CD4-positive, alpha-beta T cell treated with Interleukin-2 at 100 ng/mL for 4 hours (primary cell): ENCODE measurements around the gene GRN.
"Not testable (repeated sequence)": the region's sequence is repeated elsewhere in the genome, so short reads cannot be mapped to it uniquely, and the experiment has no call there.

Experiments used
- DNase-seq: peaks from one replicate; pipeline ENCODE4 v3.0.0-alpha.2; 2020; ENCODE audit warnings: low spot score

Gene GRN

GRCh38 chr17:44321246-44322120 lies 23.6 kb upstream of the GRN start:
- no peak for DNase-seq

GRCh38 chr17:44322236-44322895 lies 22.7 kb upstream of the GRN start:
- no peak for DNase-seq

- DNase-seq = no peak
Measured at GRCh38 chr17:44323359-44324091, 21.6 kb upstream of the GRN start.

GRCh38 chr17:44324092-44324570 lies 21.0 kb upstream of the GRN start:
- DNase-seq = no peak

- DNase-seq = peak; percentile 95
Measured at GRCh38 chr17:44324571-44325275, 20.4 kb upstream of the GRN start, which contains the start of gene SLC25A39. Gene SLC25A39 (minus strand): TSS chr17:44324823. CDS start chr17:44323562, 1,261 bp downstream.

- peak; percentile 96 for DNase-seq
Measured at GRCh38 chr17:44326861-44327444, 18.1 kb upstream of the GRN start.

- DNase-seq = no peak
Measured at GRCh38 chr17:44327715-44328449, 17.2 kb upstream of the GRN start.

GRCh38 chr17:44329516-44329915 lies 15.6 kb upstream of the GRN start:
- not testable (repeated sequence) for DNase-seq

- not testable (repeated sequence) for DNase-seq
Measured at GRCh38 chr17:44330263-44330662, 14.8 kb upstream of the GRN start.

GRCh38 chr17:44331249-44331760 lies 13.8 kb upstream of the GRN start:
- DNase-seq = peak; percentile 87

- DNase-seq = no peak
Measured at GRCh38 chr17:44333371-44333770, 11.7 kb upstream of the GRN start.

GRCh38 chr17:44334315-44334714 lies 10.8 kb upstream of the GRN start:
- no peak for DNase-seq

GRCh38 chr17:44334727-44335126 lies 10.4 kb upstream of the GRN start:
- DNase-seq = no peak

GRCh38 chr17:44335564-44335963 lies 9.5 kb upstream of the GRN start:
- DNase-seq = no peak

GRCh38 chr17:44335968-44336367 lies 9.1 kb upstream of the GRN start:
- DNase-seq = no peak

GRCh38 chr17:44338702-44339101 lies 6.4 kb upstream of the GRN start:
- no peak for DNase-seq

- DNase-seq = not testable (repeated sequence)
Measured at GRCh38 chr17:44340553-44340952, 4.5 kb upstream of the GRN start.

GRCh38 chr17:44343510-44344209 lies 1.4 kb upstream of the GRN start:
- DNase-seq = no peak

GRCh38 chr17:44345454-44346026 lies 438 bp downstream of the GRN start:
- DNase-seq = peak; percentile 48
